Smooth muscle cell of the umbilical artery (primary cell): ENCODE measurements around the gene CYP4F12. TPM values are rescaled to one million over a fixed set of nuclear protein-coding genes. Genes with fewer than 3 reads are reported as not detected.

Source experiments
- total RNA-seq: library from RNA; depleted of rRNA; stranded (reverse); fragments of >200 nt; gene quantifications from 2 replicates; pipeline ENCODE4 v1.2.3, GENCODE V29; 2014

CYP4F12 gene
- not detected in 2 replicates for total RNA-seq

DNA sequence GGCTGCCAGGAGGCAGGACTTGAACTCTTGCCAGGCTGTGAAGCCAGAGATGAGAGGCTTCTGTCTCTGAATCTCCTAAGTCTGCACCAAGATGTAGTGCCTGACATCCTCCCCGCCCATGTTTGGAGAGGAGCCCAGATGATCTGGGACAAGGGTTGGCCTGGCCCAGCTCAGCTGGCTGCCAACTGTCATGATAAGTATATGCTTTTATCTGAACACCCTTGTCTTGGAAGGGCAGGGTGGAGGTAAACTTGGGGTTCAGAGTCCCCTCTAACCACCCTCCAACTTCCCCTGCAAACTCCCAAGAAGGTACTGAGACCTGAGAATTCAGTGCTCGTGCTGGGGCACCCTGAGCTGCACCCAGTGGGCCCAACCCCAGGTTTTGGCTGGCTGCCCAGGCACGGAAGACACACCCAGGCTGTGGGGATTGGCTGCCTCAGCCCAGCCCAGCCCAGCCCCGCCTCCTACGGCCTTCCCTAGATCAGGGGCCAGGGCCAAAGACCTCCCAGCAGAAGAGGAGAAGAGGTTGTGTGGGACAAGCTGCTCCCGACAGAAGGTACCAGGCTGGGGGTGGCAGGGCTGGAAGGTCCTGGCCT, at the start of gene CYP4F12:
Gene CYP4F12 (plus strand): TSS at position 508 of the 596 bp plus-strand sequence. CDS start 443 bp downstream, outside the sequence.

GRCh38 chr19:15640294-15640903, 32.5 kb upstream of the CYP4F12 start, which contains the start of gene CYP4F3:
CYP4F3 (plus strand) TSS chr19:15640897; CDS start chr19:15641416, 519 bp downstream.

GRCh38 chr19:15727724-15728123, 54.8 kb downstream of the CYP4F12 start, which contains the start of gene OR10H2:
OR10H2 (plus strand) TSS chr19:15728024; CDS start chr19:15728044, 20 bp downstream.

GRCh38 chr19:15737722-15738121, 64.8 kb downstream of the CYP4F12 start, which contains the start of gene OR10H3:
OR10H3 (plus strand) TSS chr19:15737985; CDS start chr19:15741393, 3,408 bp downstream.

Other genes starting within 250 kb of the CYP4F12 start
- 7.1 and 18.7 TPM in 2 replicates for gene WIZ, start 223.1 kb upstream of the CYP4F12 start, total RNA-seq
- under 0.01 TPM in 1 of 2 replicates, not detected in the other for gene RASAL3, start 208.5 kb upstream of the CYP4F12 start, total RNA-seq
- not detected in 2 replicates for gene PGLYRP2, start 193.6 kb upstream of the CYP4F12 start, total RNA-seq
- not detected in 2 replicates for gene CYP4F22, start 164.6 kb upstream of the CYP4F12 start, total RNA-seq
- gene CYP4F8, start 57.9 kb upstream of the CYP4F12 start, total RNA-seq = not detected in 2 replicates
- not detected in 2 replicates for gene CYP4F3, start 32.2 kb upstream of the CYP4F12 start, total RNA-seq
- gene OR10H2, start 54.9 kb downstream of the CYP4F12 start, total RNA-seq = not detected in 2 replicates
- gene OR10H3, start 64.9 kb downstream of the CYP4F12 start, total RNA-seq = not detected in 2 replicates
- not detected in 2 replicates for gene OR10H5, start 114.6 kb downstream of the CYP4F12 start, total RNA-seq
- not detected in 2 replicates for gene OR10H1, start 142.6 kb downstream of the CYP4F12 start, total RNA-seq
- gene CYP4F2, start 225.0 kb downstream of the CYP4F12 start, total RNA-seq = not detected in 2 replicates